HepG2 (cell line): ENCODE results near the gene PEBP1. TPM values are rescaled to one million over a fixed set of nuclear protein-coding genes. Genes with fewer than 3 reads are reported as not detected.

Source experiments
- HOXD1 ChIP-seq: sonication (generic); formaldehyde crosslinking; IDR thresholded peaks from 2 replicates; pipeline ENCODE4 v1.5.0; 2020; ENCODE audit warnings: missing genetic modification reagents
- JUND ChIP-seq: sonication (generic); formaldehyde crosslinking; IDR thresholded peaks from 2 replicates; pipeline ENCODE4 v1.8.0; 2022; ENCODE audit warnings: mild to moderate bottlenecking, missing genetic modification reagents
- TAF1 ChIP-seq: sonication (generic); formaldehyde crosslinking; IDR thresholded peaks from 2 replicates; pipeline ENCODE4 v1.4.0; 2020; ENCODE audit warnings: missing genetic modification reagents
- ZEB1 ChIP-seq: IDR thresholded peaks from 2 replicates; pipeline ENCODE4 v1.6.1; 2012; ENCODE audit warnings: mild to moderate bottlenecking, low read depth, inconsistent platforms; ENCODE audit not compliant: insufficient replicate concordance
- ZMYM4 ChIP-seq: sonication (generic); formaldehyde crosslinking; IDR thresholded peaks from 2 replicates; pipeline ENCODE4 v1.8.1; 2023; ENCODE audit warnings: mild to moderate bottlenecking, missing genetic modification reagents
- ZNF496 ChIP-seq: sonication (generic); formaldehyde crosslinking; IDR thresholded peaks from 2 replicates; pipeline ENCODE4 v1.8.1; 2023; ENCODE audit warnings: mild to moderate bottlenecking, moderate library complexity, missing genetic modification reagents; ENCODE audit not compliant: insufficient replicate concordance
- ZNF737 ChIP-seq: sonication (generic); formaldehyde crosslinking; IDR thresholded peaks from 2 replicates; pipeline ENCODE4 v1.5.0; 2020; ENCODE audit warnings: missing genetic modification reagents, mild to moderate bottlenecking, borderline replicate concordance
- polyA plus RNA-seq, 8 experiments: library from polyadenylated mRNA; depleted of rRNA in 3 of 8; stranded (reverse) in 7 of 8; unstranded in 1 of 8; fragments of >200 nt; fragmentation: Illumina TruSeq in 4 of 8; extraction: Trizol in 4 of 8; gene quantifications; 2 replicates each; pipeline versions ENCODE4 v1.2.1 to v1.2.3, GENCODE V29; 2011 to 2016; ENCODE audit warnings: low read depth in 4 of 8, missing spikeins in 1 of 8, mixed read lengths in 1 of 8; ENCODE audit not compliant: insufficient read depth in 1 of 8
- total RNA-seq, 5 experiments: library from RNA; depleted of rRNA; stranded (reverse); fragments of >200 nt; fragmentation: Illumina TruSeq; extraction: Trizol; gene quantifications; 2 replicates each; pipeline ENCODE4 v1.2.3, GENCODE V29; 2016; ENCODE audit warnings: low read depth in 1 of 5
- TF ChIP-seq, protein P1 (sequence below): sonication (generic); formaldehyde crosslinking; IDR thresholded peaks from 2 replicates; pipeline ENCODE4 v1.5.0; 2020; ENCODE audit warnings: mild to moderate bottlenecking, missing genetic modification reagents, borderline replicate concordance
- TF ChIP-seq, protein P2 (sequence below): sonication (generic); formaldehyde crosslinking; IDR thresholded peaks from 2 replicates; pipeline ENCODE4 v1.9.0; 2021; ENCODE audit warnings: missing genetic modification reagents, mild to moderate bottlenecking, borderline replicate concordance
- TF ChIP-seq, protein P3 (sequence below): sonication (generic); formaldehyde crosslinking; conservative IDR thresholded peaks from 2 replicates; pipeline ENCODE4 v1.8.0; 2022; ENCODE audit warnings: mild to moderate bottlenecking, moderate library complexity, missing genetic modification reagents
- TF ChIP-seq, protein P4 (sequence below): IDR thresholded peaks from 2 replicates; pipeline ENCODE4 v1.6.1; 2016; ENCODE audit warnings: low read depth
- TF ChIP-seq, protein P5 (sequence below): IDR thresholded peaks from 2 replicates; pipeline ENCODE4 v1.6.1; 2016
- TF ChIP-seq, protein P6 (sequence below): sonication (generic); formaldehyde crosslinking; IDR thresholded peaks from 2 replicates; pipeline ENCODE4 v1.4.0; 2020; ENCODE audit warnings: missing genetic modification reagents, low read depth, mild to moderate bottlenecking, borderline replicate concordance

The PEBP1 gene
- total and polyA plus RNA-seq, 2 of the 13 experiments (the other 11 are each of a cell fraction or from before 2014, with no cell fraction given) = 538 to 1,505 TPM

DNA sequence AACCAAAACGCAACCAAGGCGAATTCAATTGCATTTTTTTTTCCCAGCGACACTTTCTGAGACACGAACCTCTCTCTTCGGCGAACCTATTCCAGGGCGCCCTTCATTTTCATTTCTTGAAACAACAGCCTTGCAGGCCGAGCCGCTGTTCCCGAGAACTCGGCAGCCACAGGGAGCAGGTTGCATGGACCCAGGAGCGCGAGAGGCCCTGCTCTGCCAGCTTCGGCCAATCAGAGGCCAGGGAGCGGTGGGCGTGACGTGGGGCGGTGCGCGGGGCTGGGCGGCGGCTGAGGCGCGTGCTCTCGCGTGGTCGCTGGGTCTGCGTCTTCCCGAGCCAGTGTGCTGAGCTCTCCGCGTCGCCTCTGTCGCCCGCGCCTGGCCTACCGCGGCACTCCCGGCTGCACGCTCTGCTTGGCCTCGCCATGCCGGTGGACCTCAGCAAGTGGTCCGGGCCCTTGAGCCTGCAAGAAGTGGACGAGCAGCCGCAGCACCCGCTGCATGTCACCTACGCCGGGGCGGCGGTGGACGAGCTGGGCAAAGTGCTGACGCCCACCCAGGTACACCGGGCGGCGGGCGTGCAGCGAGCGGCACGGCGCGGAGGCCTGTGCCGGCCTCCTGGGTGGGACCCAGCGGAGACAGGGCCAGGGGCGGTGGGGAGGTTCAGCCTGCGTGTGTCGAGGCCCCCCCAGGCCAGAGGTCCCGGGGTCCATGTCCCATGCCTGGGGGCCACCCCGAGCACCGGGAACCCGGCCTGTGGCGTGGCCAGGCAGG lies at the start of gene PEBP1 (continued):
- TF ChIP-seq, protein P1, sequence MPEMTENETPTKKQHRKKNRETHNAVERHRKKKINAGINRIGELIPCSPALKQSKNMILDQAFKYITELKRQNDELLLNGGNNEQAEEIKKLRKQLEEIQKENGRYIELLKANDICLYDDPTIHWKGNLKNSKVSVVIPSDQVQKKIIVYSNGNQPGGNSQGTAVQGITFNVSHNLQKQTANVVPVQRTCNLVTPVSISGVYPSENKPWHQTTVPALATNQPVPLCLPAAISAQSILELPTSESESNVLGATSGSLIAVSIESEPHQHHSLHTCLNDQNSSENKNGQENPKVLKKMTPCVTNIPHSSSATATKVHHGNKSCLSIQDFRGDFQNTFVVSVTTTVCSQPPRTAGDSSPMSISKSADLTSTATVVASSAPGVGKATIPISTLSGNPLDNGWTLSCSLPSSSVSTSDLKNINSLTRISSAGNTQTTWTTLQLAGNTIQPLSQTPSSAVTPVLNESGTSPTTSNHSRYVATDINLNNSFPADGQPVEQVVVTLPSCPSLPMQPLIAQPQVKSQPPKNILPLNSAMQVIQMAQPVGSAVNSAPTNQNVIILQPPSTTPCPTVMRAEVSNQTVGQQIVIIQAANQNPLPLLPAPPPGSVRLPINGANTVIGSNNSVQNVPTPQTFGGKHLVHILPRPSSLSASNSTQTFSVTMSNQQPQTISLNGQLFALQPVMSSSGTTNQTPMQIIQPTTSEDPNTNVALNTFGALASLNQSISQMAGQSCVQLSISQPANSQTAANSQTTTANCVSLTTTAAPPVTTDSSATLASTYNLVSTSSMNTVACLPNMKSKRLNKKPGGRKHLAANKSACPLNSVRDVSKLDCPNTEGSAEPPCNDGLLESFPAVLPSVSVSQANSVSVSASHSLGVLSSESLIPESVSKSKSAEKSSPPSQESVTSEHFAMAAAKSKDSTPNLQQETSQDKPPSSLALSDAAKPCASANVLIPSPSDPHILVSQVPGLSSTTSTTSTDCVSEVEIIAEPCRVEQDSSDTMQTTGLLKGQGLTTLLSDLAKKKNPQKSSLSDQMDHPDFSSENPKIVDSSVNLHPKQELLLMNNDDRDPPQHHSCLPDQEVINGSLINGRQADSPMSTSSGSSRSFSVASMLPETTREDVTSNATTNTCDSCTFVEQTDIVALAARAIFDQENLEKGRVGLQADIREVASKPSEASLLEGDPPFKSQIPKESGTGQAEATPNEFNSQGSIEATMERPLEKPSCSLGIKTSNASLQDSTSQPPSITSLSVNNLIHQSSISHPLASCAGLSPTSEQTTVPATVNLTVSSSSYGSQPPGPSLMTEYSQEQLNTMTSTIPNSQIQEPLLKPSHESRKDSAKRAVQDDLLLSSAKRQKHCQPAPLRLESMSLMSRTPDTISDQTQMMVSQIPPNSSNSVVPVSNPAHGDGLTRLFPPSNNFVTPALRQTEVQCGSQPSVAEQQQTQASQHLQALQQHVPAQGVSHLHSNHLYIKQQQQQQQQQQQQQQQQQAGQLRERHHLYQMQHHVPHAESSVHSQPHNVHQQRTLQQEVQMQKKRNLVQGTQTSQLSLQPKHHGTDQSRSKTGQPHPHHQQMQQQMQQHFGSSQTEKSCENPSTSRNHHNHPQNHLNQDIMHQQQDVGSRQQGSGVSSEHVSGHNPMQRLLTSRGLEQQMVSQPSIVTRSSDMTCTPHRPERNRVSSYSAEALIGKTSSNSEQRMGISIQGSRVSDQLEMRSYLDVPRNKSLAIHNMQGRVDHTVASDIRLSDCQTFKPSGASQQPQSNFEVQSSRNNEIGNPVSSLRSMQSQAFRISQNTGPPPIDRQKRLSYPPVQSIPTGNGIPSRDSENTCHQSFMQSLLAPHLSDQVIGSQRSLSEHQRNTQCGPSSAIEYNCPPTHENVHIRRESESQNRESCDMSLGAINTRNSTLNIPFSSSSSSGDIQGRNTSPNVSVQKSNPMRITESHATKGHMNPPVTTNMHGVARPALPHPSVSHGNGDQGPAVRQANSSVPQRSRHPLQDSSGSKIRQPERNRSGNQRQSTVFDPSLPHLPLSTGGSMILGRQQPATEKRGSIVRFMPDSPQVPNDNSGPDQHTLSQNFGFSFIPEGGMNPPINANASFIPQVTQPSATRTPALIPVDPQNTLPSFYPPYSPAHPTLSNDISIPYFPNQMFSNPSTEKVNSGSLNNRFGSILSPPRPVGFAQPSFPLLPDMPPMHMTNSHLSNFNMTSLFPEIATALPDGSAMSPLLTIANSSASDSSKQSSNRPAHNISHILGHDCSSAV (CRISPR knock-in tag) = peak; percentile 81; the same call in 1 of the 2 replicates
- peak; percentile 92 for TF ChIP-seq ZMYM4 (CRISPR knock-in tag)
- TF ChIP-seq, protein P2, sequence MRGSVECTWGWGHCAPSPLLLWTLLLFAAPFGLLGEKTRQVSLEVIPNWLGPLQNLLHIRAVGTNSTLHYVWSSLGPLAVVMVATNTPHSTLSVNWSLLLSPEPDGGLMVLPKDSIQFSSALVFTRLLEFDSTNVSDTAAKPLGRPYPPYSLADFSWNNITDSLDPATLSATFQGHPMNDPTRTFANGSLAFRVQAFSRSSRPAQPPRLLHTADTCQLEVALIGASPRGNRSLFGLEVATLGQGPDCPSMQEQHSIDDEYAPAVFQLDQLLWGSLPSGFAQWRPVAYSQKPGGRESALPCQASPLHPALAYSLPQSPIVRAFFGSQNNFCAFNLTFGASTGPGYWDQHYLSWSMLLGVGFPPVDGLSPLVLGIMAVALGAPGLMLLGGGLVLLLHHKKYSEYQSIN (CRISPR knock-in tag) = no peak
- peak; percentile 21; the same call in 1 of the 2 replicates for TF ChIP-seq JUND (CRISPR knock-in tag)
- TF ChIP-seq, protein P3, sequence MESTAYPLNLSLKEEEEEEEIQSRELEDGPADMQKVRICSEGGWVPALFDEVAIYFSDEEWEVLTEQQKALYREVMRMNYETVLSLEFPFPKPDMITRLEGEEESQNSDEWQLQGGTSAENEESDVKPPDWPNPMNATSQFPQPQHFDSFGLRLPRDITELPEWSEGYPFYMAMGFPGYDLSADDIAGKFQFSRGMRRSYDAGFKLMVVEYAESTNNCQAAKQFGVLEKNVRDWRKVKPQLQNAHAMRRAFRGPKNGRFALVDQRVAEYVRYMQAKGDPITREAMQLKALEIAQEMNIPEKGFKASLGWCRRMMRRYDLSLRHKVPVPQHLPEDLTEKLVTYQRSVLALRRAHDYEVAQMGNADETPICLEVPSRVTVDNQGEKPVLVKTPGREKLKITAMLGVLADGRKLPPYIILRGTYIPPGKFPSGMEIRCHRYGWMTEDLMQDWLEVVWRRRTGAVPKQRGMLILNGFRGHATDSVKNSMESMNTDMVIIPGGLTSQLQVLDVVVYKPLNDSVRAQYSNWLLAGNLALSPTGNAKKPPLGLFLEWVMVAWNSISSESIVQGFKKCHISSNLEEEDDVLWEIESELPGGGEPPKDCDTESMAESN (CRISPR knock-in tag) = peak; percentile 76
- TF ChIP-seq, protein P4, sequence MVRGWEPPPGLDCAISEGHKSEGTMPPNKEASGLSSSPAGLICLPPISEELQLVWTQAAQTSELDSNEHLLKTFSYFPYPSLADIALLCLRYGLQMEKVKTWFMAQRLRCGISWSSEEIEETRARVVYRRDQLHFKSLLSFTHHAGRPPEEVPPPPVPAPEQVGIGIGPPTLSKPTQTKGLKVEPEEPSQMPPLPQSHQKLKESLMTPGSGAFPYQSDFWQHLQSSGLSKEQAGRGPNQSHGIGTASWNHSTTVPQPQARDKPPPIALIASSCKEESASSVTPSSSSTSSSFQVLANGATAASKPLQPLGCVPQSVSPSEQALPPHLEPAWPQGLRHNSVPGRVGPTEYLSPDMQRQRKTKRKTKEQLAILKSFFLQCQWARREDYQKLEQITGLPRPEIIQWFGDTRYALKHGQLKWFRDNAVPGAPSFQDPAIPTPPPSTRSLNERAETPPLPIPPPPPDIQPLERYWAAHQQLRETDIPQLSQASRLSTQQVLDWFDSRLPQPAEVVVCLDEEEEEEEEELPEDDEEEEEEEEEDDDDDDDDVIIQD (CRISPR knock-in tag) = peak; percentile 64; the same call in 1 of the 2 replicates
- TF ChIP-seq, protein P5, sequence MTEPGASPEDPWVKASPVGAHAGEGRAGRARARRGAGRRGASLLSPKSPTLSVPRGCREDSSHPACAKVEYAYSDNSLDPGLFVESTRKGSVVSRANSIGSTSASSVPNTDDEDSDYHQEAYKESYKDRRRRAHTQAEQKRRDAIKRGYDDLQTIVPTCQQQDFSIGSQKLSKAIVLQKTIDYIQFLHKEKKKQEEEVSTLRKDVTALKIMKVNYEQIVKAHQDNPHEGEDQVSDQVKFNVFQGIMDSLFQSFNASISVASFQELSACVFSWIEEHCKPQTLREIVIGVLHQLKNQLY (CRISPR knock-in tag) = 0 out of 2 replicates have a peak, but pooled peaks have one; percentile 9
- TF ChIP-seq, protein P6, sequence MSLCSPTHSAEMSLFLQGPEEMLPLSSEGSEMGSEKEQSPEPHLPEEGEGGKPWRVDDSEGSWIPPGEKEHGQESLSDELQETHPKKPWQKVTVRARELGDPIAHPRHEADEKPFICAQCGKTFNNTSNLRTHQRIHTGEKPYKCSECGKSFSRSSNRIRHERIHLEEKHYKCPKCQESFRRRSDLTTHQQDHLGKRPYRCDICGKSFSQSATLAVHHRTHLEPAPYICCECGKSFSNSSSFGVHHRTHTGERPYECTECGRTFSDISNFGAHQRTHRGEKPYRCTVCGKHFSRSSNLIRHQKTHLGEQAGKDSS (CRISPR knock-in tag) = peak; percentile 93; the same call in 1 of the 2 replicates
- no peak for TF ChIP-seq ZEB1
- TF ChIP-seq ZNF737 = 0 out of 2 replicates have a peak, but pooled peaks have one; percentile 64
- TF ChIP-seq TAF1 (CRISPR knock-in tag) = peak; percentile 99
- no peak for TF ChIP-seq ZNF496
- TF ChIP-seq HOXD1 (CRISPR knock-in tag) = peak; percentile 92
